SK-N-MC (cell line): ENCODE data around the gene MAMDC4.

Source experiments
- EZH2 ChIP-seq: fragments of 200-600 bp; sonication (generic); IDR thresholded peaks from one replicate; pipeline ENCODE4 v1.6.1; 2017; ENCODE audit warnings: antibody characterized with exemption
- POLR2AphosphoS5 ChIP-seq: IDR thresholded peaks from 2 replicates; pipeline ENCODE4 v1.6.1; 2012; ENCODE audit warnings: mild to moderate bottlenecking, low read depth, low read length, borderline replicate concordance

DNA sequence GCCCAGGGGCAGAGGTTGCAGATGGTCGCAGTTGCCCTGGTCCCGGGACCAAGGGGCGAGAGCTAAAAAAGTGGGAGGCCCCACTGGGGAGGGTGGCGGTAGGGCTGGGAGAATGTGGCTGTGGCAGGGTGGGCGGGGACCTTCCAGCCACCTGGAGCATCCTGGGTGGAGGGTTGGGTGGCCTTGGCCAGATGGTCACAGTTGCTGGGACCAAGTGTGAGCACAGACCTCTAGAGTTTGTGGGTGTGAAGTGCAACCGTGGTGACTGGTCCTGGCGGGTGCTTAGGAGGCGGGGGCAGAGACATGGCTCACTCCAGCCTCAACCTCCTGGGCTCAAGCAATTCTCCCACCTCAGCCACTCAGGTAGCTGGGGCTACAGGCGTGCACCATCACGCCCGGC lies 28.5 kb downstream of the MAMDC4 start:
- TF ChIP-seq EZH2: no peak
- no peak for TF ChIP-seq POLR2AphosphoS5
